Panc1 (cell line): ENCODE measurements around the gene STS. TPM values are rescaled to one million over a fixed set of nuclear protein-coding genes. Genes with fewer than 3 reads are reported as not detected.
A peak's percentile ranks its signal among the peaks of the same experiment; 100 is the strongest.

ENCODE experiments used
- ATAC-seq: fragments of 200-7000 bp; cut with Tn5 transposase; 2 replicates; pipeline ENCODE4 v1.9.1; 2020; ENCODE audit warnings: mild to moderate bottlenecking, moderate library complexity
- BruUV-seq: library from RNA; stranded (reverse); fragments of 400-500 nt; replicated peaks from 2 replicates; lab custom pipeline; 2021; lab: Mats Ljungman, UMichigan
- CTCF ChIA-PET: fragments of 300-600 bp; sonication (Branson Sonifier 250); formaldehyde crosslinking; loops from one replicate; lab custom pipeline; 2022; ENCODE audit warnings: antibody characterized with exemption; lab: Charles Lee
- POLR2A ChIA-PET: fragments of 300-600 bp; sonication (Branson Sonifier 250); formaldehyde crosslinking; loops from one replicate; lab custom pipeline; 2022; ENCODE audit warnings: antibody characterized with exemption; lab: Charles Lee
- DNase-seq: peaks from one replicate; pipeline ENCODE4 v3.0.0-alpha.2; 2010; ENCODE audit warnings: low read depth, low spot score
- H3K27ac ChIP-seq: 2 replicates; pipeline ENCODE4 v1.5.1; 2011; ENCODE audit warnings: mild to moderate bottlenecking, low read length, inconsistent platforms
- H3K27me3 ChIP-seq: fragments of 200-500 bp; sonication (Bioruptor generic); 2 replicates; pipeline ENCODE4 v1.6.0; 2014; ENCODE audit warnings: low read length, inconsistent platforms; ENCODE audit not compliant: control insufficient read depth, insufficient read depth
- H3K36me3 ChIP-seq: fragments of 200-500 bp; sonication (Bioruptor generic); 2 replicates; pipeline ENCODE4 v1.5.1; 2014; ENCODE audit warnings: inconsistent platforms, mild to moderate bottlenecking, low read length, moderate library complexity; ENCODE audit not compliant: control insufficient read depth, insufficient read depth
- H3K4me1 ChIP-seq: 2 replicates; pipeline ENCODE4 v1.5.1; 2011; ENCODE audit warnings: inconsistent platforms, mild to moderate bottlenecking, low read length, moderate library complexity; ENCODE audit not compliant: control insufficient read depth, insufficient read depth
- H3K4me3 ChIP-seq, 2 experiments: 2 replicates each; pipeline ENCODE4 v1.5.1; 2011 to 2012; ENCODE audit warnings: low read depth in 2 of 2, low read length in 2 of 2, mild to moderate bottlenecking in 2 of 2, inconsistent platforms in 1 of 2, moderate library complexity in 1 of 2
- H3K9me3 ChIP-seq: fragments of 200-500 bp; sonication (Bioruptor generic); 2 replicates; pipeline ENCODE4 v1.5.1; 2014; ENCODE audit warnings: low read depth, mild to moderate bottlenecking, inconsistent platforms, low read length, moderate library complexity; ENCODE audit not compliant: control insufficient read depth, insufficient read depth
- POLR2AphosphoS5 ChIP-seq: IDR thresholded peaks from 2 replicates; pipeline ENCODE4 v1.6.1; 2012; ENCODE audit warnings: mild to moderate bottlenecking, low read depth, low read length, moderate library complexity
- REST ChIP-seq, 2 experiments: IDR thresholded peaks; 2 replicates each; pipeline ENCODE4 v1.6.1; 2011 to 2012; ENCODE audit warnings: low read depth in 2 of 2, control low read depth in 1 of 2, low read length in 1 of 2, mild to moderate bottlenecking in 1 of 2, moderate library complexity in 1 of 2; ENCODE audit not compliant: insufficient read depth in 1 of 2
- SIN3A ChIP-seq: IDR thresholded peaks from 2 replicates; pipeline ENCODE4 v1.6.1; 2012; ENCODE audit warnings: low read depth, mild to moderate bottlenecking, low read length, moderate library complexity, borderline replicate concordance; ENCODE audit not compliant: insufficient read depth
- TCF7L2 ChIP-seq: IDR thresholded peaks from 2 replicates; pipeline ENCODE4 v1.6.1; 2011; ENCODE audit warnings: mild to moderate bottlenecking, low read depth, low read length, inconsistent platforms
- in situ Hi-C: cut with HindIII; loops from 2 replicates; pipeline ENCODE4 v1.10.0; 2016; ENCODE audit warnings: low sequenced_read_pairs, low pct_unique_long_range_greater_than_20kb
- intact Hi-C: fragments of 100-400 bp; cut with micrococcal nuclease; formaldehyde crosslinking; loops from one replicate; pipeline ENCODE4 v1.10.0; 2022; ENCODE audit not compliant: unreplicated experiment
- total RNA-seq: library from RNA; stranded (reverse); gene quantifications from one replicate; pipeline ENCODE4 v1.2.1, GENCODE V29; 2021; ENCODE audit not compliant: unreplicated experiment
- TF ChIP-seq, protein P1 (sequence below): fragments of 450-650 bp; IDR thresholded peaks from 2 replicates; pipeline ENCODE4 v1.5.1; 2017; ENCODE audit warnings: mild to moderate bottlenecking

STS gene
- total RNA-seq, 1 experiment from 2014 or later: 2.0 TPM

GRCh38 chrX:7146020-7146702 lies 1.4 kb upstream of the STS start:
- POLR2A ChIA-PET: no interaction called here
- no peaks in the 10 kb centered on the region for H3K9me3 ChIP-seq
- in situ Hi-C loops: no loop called here
- no peaks in the 10 kb centered on the region for H3K4me1 ChIP-seq
- intact Hi-C loops: no loop called here
- no peak overlapping the region for H3K4me3 ChIP-seq
- no peak for DNase-seq
- CTCF ChIA-PET: interaction anchor here (0.6 kb wide), 1 partner anchor 35 kb away, joined by 5 read pairs; no protein-coding TSS in a partner anchor
- H3K36me3 ChIP-seq: no peaks in the 10 kb centered on the region
- BruUV-seq: TSS peak; percentile 59
- no peaks in the 10 kb centered on the region for H3K27me3 ChIP-seq
- TF ChIP-seq REST (IDR thresholded peaks at IDR 0.05; ENCODE audit: insufficient read depth in 1 of 2, low read depth in 2 of 2, low read length in 1 of 2) (no peak), SIN3A (no peak), POLR2AphosphoS5 (no peak), TCF7L2 (no peak)
- TF ChIP-seq, protein P1, sequence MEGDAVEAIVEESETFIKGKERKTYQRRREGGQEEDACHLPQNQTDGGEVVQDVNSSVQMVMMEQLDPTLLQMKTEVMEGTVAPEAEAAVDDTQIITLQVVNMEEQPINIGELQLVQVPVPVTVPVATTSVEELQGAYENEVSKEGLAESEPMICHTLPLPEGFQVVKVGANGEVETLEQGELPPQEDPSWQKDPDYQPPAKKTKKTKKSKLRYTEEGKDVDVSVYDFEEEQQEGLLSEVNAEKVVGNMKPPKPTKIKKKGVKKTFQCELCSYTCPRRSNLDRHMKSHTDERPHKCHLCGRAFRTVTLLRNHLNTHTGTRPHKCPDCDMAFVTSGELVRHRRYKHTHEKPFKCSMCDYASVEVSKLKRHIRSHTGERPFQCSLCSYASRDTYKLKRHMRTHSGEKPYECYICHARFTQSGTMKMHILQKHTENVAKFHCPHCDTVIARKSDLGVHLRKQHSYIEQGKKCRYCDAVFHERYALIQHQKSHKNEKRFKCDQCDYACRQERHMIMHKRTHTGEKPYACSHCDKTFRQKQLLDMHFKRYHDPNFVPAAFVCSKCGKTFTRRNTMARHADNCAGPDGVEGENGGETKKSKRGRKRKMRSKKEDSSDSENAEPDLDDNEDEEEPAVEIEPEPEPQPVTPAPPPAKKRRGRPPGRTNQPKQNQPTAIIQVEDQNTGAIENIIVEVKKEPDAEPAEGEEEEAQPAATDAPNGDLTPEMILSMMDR: no peak
- no peak for ATAC-seq
- H3K27ac ChIP-seq: no peak overlapping the region

DNA sequence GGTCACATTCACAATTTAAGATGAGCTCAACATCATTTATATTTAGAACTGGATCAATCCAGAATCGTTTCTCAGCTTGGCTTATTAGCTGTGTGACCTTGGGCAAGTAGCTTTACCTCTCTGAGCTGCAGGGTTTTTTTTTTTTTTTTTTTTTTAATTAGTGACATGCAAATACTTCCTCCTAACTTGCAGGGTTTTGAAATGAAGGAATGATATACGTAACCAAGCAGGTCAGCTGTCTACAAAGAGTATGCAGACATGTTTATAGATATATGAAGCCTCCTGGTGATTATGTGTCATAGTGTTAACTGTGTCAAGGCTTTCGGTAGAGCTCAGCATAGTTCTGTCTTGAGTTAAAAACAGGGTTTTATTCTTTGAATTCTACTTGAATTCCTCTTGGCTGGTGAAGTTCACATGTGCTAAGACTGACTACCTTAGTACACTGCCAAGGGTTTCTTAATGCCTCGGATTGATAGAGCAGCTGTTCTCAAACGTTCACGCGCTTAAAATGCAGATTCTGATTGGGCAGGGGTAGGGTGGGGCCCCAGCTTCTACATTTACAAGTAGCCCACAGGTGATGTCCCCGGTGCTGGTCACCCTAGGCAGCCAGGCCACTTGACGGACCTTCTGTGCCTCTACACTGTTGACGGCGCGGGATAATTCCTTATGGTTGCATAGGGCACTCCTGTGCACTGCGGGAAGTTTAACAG lies 654 bp upstream of the STS start:
- Histone ChIP-seq H3K27me3 (no peaks in the 10 kb centered on the region), H3K4me1 (no peaks in the 10 kb centered on the region), H3K9me3 (no peaks in the 10 kb centered on the region), H3K36me3 (no peaks in the 10 kb centered on the region), H3K27ac (0 out of 2 replicates have a peak overlapping the region, but pooled peaks have one; percentile 29), H3K4me3 (peak overlapping the region; percentile 64 to 68)
- CTCF ChIA-PET: interaction anchor here (0.6 kb wide), 1 partner anchor 36 kb away, joined by 5 read pairs; no protein-coding TSS in a partner anchor
- no TSS peak for BruUV-seq
- DNase-seq (no peak), ATAC-seq (no peak; the same call in 1 of the 2 replicates)
- TF ChIP-seq REST (IDR thresholded peaks at IDR 0.05; ENCODE audit: insufficient read depth in 1 of 2, low read depth in 2 of 2, low read length in 1 of 2) (no peak), POLR2AphosphoS5 (no peak), SIN3A (no peak), TCF7L2 (no peak)
- TF ChIP-seq, protein P1: no peak
- POLR2A ChIA-PET: no interaction called here
- intact Hi-C loops (no loop called here), in situ Hi-C loops (no loop called here)
